SHP77 treated with DMSO at 0.1 percent for 48 hours (cell line): ENCODE data around the gene SMIM33.
"Not testable (repeated sequence)": the region's sequence is repeated elsewhere in the genome, so short reads cannot be mapped to it uniquely, and the experiment has no call there.

Experiments used
- DNase-seq: peaks from one replicate; lab custom pipeline; 2025; lab: John Stamatoyannopoulos, UW

Gene SMIM33

GRCh38 chr5:139482050-139482889, 11.5 kb downstream of the SMIM33 start, which contains the start of gene STING1:
TSS of gene STING1 (minus strand) at chr5:139482758. CDS start at chr5:139481704, 1,054 bp downstream.
- DNase-seq, result peak; percentile 89

DNA sequence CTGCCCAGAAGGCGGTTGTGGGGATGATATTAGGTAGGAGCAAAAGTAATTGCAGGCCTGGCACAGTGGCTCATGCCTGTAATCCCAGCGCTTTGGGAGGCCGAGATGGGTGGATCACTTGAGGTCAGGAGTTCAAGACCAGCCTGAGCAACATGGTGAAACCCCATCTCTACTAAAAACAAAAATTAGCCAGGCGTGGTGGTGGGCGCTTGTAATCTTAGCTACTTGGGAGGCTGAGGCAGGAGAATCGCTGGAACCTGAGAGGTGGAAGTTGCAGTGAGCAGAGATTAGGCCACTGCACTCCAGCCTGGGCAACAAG, 12.0 kb downstream of the SMIM33 start:
- not testable (repeated sequence) for DNase-seq

DNA sequence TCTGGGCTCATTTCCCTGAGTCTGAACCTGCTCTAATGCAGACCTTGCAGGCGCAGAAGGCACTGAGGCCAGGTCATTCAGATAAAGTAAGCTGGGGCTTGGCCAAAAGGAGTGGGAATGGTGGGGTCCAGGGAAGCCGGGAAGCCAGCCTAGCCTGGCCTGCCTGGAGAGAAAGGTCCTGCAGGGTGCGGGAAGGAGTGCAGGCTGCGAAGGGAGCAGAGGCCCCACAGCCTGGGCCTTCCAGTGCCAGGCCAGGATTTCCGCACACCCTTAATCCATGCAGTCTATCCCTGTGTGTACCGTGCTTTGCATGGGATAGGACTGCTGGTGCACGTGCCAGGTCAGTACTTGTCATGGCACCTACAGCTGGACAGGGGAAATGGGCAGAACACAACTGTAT, 15.4 kb downstream of the SMIM33 start:
- DNase-seq, result no peak

DNA sequence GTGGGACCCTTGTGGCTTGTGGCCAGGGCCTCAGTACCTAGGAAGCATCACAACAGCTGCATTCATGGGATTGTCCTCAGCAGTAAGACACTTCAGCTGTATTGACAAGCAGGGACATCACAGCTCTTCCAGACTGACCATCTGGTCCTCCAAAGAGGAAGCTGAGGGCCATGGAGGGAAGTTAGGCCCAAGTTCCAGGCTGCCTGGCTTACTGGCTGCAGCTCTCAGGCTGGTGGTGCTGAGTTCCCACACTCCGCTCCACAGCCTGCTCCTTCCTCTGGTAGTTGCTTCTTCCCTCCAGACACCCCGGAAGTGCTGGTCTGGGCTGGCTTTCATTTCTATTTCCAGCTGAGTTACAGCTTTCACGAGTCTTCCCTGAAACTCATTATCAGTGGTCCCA, 17.5 kb downstream of the SMIM33 start:
- DNase-seq, result no peak

DNA sequence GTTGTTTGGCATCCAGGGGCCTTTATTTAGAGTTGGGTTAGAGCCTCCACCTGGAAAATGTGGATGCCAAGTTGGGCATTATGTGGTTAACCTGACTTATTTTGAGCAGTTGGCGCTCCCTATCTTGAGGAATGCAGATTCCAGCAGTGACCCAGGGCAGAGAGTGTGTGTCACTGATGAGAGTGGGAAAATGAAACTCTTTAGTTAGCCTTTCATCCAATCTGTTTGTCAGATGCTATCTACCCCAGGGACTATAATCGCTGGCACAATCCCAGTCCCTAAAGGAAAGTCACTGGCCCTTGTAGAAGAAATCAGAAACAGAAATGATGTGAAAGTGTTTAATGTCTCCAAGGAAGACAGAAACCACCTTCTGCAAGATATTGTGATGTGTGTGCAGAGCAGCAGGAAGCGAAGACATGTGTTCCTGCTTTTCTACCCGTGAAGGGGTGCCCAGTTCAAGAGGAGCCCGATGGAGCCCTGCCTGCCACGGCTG, 21.9 kb downstream of the SMIM33 start:
- DNase-seq, result no peak

DNA sequence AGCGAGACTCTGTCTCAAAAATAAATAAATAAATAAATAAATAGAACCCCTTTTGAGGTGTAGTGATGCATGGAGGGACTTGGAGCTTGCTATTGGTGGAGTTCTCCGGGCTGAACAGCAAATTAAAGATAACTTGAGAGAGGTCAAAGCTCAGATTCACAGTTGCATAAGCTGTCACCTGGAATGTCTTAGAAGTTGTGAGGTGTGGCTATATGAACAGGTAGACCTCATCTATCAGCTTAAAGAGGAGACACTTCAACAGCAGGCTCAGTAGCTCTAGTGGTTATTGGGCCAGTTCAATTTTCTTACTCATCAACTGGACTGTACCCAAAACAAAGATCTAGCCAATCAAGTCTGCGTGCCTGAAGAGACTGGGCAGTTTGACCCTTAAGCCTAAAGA, 23.5 kb downstream of the SMIM33 start:
- DNase-seq, result no peak

DNA sequence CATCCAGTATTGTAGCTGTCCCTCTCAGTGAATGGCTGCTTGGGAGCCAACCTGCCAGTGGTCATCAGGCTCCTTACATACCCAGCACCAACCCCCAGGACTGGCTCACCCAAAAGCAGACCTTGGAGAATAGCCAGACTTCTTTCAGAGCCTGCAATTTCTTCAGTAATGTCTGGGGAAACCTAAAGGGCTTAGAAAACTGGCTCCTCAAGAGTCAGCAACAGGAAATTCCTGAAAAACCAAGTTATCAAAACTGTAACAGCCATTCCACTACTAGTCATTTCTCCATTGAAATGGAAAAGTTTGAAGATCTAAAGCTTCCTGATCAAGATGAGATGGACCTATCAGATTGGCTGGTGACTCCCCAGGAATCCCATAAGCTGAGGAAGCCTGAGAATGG, 24.0 kb downstream of the SMIM33 start:
- no peak for DNase-seq

DNA sequence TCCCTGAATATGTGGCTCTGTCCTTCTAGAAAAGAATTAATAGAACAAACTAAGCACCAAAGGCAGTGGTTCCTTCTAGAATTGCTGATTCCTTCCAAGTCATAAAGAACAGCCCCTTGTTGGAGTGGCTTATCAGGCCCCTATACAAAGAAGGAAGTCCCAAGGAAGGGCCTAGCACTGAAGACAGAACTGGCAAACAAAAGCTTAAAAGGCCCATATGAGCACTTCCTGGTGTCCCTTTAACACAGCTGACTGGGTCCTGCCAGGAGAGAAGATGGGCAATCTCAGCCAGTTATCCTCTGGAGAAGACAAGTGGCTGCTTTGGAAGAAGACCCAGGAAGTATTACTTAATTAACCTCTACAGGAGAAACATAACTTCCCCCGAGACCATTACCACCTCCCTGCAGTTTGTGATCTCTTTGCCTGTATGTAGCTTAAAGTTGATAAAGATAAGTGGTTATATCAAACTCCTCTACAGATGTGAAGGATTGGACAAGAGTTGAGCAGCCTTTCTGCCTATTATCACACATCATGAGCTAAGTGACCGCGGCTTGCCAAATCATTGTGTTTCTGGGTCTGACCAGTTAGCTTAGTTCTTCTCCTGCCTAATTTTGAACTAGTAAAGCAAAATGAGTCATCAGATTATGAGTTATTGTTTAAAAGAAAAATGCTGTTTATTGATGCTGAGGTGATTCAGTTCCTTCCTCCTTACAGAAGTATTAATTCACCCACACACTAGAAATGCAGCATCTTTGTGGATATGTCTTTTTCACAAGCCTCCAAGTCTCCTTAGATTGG, 25.0 kb downstream of the SMIM33 start:
- no peak for DNase-seq

GRCh38 chr5:139501381-139501780, 30.6 kb downstream of the SMIM33 start:
- DNase-seq, result no peak

GRCh38 chr5:139503036-139503817, 32.4 kb downstream of the SMIM33 start:
- DNase-seq, result peak; percentile 45

DNA sequence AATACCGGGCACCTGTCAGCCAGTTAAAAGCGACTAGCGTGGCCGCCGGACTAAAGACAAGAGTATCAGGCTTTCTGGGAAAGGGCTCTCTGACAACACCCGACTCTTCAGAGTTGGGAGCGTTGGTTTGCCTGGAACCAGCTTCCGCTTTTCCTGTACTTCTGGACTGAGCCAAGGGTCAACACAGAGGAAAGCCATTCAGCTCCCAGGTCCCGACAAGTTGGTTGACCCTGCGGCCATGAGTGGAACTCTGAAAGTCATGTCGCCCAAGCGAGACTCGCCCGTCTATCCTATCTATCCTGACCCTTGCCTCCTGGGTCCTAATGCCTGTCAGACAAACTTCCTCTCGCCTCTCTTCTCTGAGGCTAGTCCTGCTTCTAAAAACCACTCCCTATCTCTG, 33.1 kb downstream of the SMIM33 start:
- DNase-seq, result peak; percentile 55

DNA sequence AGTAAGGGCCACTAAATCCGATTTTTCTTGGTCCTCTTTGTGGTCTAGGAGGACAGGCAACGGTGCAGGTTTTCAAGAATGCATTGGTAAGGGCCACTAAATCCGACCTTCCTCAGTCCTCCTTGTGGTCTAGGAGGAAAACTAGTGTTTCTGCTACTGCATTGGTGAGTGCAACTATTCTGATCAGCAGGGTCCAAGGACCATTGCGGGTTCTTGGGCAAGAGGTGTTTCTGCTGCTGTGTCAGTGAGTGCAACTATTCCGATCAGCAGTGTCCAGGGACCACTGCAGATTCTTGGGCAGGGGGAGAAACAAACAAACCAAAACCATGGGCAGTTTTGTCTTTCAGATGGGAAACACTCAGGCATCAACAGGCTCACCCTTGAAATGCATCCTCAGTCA, 33.9 kb downstream of the SMIM33 start:
- not testable (repeated sequence) for DNase-seq

- DNase-seq, result no peak
These were observed 42.1 kb downstream of the SMIM33 start for GRCh38 chr5:139512786-139513390.

DNA sequence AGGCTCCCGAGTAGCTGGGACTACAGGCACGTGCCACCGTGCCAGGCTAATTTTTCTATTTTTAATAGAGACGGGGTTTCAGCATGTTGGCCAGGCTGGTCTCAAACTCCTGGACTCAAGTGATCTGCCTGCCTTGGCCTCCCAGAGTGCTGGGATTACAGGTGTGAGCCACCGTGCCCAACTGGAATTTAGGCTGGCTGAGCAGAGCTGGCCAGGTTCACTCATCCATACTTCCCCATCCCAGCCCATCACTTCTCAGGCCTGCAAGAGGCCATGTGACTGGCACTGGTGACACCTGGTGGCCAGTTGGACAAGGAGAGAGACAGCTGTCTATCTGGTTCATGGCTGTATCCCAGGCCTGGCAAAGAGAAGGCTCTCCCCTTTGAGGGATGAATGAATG, 42.6 kb downstream of the SMIM33 start:
- peak; percentile 76 for DNase-seq

GRCh38 chr5:139513852-139514485, 43.2 kb downstream of the SMIM33 start:
- no peak for DNase-seq

DNA sequence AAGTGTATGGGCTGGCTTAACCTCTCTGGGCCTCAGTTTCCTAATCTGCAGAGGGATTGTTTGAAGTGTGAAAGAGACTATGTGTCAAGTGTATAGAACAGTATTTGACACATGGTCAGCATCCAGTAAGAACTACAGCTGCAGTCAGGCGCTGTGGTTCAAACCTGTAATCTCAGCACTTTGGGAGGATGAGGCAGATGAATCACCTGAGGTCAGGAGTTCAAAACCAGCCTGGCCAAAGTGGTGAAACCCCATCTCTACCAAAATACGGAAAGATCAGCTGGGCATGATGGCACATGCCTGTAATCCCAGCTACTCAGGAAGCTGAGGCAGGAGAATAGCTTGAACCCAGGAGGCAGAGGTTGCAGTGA, 43.7 kb downstream of the SMIM33 start:
- DNase-seq, result no peak

- peak; percentile 85 for DNase-seq
These were observed 47.1 kb downstream of the SMIM33 start for GRCh38 chr5:139517683-139518564.
